Measurements from ENCODE around the gene BNC2.

BNC2 gene

DNA sequence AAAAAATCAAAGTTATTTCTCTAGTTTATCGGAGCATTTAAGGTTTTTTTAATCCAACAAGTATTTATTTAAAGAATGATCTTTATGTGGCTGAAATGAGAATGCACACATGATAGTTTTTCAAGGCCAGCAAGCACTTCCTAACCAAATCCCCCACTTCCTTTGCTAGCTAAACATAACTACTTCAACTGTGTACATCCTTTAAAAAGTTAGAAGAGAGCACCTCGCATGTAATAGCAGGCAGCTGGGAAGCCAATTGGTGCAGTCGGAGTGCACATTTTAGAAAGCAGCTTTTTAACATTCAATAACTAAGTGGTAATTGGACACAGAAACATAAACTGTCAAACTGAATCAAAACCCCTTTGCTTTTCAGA is 245.7 kb downstream of the BNC2 start:
- DNase-seq: no peak

- DNase-seq: no peak
Measured at GRCh38 chr9:16623989-16624743, 246.3 kb downstream of the BNC2 start.

DNA sequence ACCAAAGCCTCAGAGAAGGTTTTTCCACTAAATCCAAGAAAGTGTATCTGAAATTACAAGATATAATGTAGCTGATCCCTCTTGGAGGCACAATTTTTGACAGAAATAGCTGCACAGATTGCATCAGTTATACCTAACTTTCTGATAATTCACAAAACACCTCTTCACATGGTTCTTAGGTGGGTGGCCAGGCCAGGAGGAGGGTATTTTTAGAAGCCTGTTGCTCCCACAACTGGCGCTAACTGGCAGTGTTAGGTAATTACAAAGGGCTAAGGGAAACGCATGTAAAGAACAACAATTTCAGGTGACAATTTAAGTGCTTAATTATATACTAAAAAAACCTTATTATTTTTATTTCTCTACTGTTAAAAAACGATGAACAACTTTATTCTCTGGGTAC is 247.9 kb downstream of the BNC2 start:
- no peak for DNase-seq

DNA sequence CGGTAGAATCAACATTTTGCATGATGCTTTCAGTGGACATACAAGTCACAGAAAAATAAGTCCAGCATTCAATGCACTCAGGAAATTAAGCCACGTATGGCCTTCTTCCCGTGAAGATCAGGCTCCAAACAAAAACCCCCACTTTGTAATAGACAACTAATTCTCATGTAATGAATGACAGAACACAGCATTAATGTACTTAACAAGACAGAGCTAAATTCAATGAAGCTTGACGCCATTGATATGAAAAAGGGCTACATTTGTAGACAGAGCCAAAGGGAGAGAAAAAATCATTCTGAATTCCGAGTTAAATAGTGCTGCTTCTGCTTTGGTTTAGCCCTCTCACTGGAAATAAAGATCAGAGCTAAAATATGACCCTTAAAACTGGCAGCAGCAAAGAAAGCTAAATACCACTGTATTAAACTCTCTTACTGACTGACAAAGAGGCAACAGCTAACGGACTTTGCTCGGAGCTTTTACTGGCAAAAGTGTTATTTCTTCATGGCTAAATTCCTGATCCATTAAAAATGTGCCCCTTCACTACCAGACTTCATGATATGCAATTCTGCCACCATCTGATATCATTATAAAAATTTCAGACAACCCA is 250.5 kb downstream of the BNC2 start:
- no peak for DNase-seq

DNA sequence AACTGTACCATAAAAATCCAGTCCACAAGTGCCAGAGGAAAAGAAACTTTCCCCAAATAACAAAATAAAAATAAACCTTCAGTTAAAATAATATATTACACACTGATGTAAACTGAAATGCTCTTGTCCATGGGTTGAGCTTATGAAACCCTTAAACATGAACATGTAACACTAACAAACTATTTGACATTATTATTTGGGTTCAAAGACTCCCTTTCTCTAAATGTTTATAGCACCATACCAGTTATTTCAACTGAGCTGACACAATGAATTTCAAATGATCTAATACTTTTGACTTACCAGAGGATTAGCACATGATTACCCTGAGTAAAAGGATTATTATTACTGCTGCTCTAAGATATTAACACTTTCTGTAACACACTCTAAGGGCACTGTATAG is 251.1 kb downstream of the BNC2 start:
- no peak for DNase-seq

DNA sequence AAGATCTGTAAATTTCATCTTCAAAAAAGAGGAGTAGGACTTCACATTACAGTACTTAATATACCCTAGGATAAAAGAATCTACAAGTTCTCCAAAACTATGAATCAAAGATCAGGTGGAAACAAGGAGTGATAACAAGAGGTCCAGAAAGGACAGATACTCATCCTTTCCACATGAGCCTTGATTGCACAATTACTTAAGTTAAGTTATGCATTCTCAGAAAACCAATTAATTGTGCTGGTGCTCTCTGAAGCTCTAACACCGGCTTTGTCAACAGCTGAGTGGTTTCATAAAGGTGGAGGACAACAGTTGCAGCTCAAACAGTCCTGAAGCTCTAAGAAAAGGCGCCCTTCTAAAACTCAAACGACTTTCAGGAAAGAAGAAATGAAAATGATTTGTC is 251.9 kb downstream of the BNC2 start:
- no peak for DNase-seq

GRCh38 chr9:16616686-16617085 is 253.8 kb downstream of the BNC2 start:
- DNase-seq: no peak

- DNase-seq: no peak
Measured at GRCh38 chr9:16615451-16615850, 255.0 kb downstream of the BNC2 start.

GRCh38 chr9:16613605-16614004 is 256.9 kb downstream of the BNC2 start:
- no peak for DNase-seq

- DNase-seq: no peak
Measured at GRCh38 chr9:16613051-16613450, 257.4 kb downstream of the BNC2 start.

GRCh38 chr9:16612627-16613026 is 257.8 kb downstream of the BNC2 start:
- no peak for DNase-seq

DNA sequence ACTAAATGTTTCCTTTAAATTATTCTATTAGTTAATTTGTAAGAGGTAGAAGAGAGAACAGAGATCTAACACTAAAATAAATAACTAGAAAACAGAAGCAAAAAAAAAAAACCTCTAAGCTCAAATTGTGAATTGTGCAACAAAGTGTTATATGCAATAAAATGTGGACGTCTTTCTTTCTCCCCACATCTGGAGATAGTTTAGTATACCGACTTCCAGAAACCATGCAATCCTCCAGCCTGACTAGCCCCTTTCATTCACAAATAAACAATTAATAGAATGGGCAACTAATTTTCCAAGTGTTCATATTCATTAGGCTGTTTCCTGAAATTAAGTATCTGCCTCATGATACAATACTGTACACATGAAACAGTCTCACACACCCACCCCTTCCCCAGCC is 258.5 kb downstream of the BNC2 start:
- no peak for DNase-seq

DNA sequence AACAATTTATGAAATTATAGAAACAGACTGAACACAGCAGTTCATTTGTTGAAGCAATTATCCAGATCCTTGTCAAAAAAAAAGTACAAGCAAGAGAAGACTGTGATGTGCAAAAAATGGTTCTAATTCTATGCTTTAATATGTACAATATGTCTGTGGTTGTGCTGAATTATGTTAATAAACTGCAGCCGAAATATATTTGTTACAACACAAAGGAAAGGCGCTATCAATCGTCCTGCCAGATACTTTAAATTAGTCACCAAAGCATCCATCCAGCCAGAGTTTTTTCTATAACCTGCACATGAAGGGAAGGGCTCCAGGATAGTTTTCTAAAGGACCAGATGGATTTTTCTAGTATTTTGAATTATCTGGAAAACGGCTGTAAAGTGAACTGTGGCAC is 259.5 kb downstream of the BNC2 start:
- DNase-seq: no peak

DNA sequence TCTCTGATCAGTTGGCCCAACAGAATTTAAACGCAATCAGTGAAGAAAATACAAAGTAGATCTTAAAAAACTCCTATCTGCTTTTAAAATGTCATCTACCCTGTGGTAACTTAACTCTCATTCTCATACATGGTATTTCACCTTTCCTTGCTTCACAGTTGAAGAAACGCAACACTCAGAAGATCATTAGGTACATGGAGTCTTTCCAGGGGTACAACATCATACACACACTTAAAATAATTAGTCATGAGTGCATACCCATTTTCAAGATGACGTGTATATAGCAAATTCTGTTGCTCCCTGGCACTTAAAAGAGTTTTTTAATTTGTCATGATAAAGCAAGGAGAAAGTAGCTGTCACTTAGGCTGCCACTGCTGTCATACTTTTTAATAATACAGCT is 259.9 kb downstream of the BNC2 start:
- DNase-seq: no peak

GRCh38 chr9:16608906-16609305 is 261.6 kb downstream of the BNC2 start:
- DNase-seq: no peak

- DNase-seq: no peak
Measured at GRCh38 chr9:16602494-16602893, 268.0 kb downstream of the BNC2 start.

- no peak for DNase-seq
Measured at GRCh38 chr9:16601991-16602390, 268.5 kb downstream of the BNC2 start.

DNA sequence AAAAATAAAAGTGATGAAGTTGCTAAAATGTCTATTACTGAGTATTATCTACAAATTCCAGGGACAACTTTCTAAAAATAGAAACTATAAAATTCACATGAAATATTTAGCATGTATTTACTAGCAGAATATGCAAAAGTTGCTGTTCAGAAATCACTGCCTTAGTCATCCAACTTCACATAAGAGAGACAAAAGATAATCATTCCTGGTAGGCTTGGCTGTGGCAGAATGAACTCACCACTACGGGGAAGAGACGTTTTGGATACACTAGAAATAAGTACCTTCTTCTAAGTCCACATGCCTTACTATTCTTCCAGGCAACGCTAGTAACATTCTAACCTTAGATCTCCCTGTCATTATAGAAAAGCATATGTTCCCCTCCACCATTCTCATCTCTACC is 272.2 kb downstream of the BNC2 start:
- no peak for DNase-seq

- DNase-seq: no peak
Measured at GRCh38 chr9:16597136-16597535, 273.3 kb downstream of the BNC2 start.

GRCh38 chr9:16595227-16595626 is 275.2 kb downstream of the BNC2 start:
- no peak for DNase-seq

- no peak for DNase-seq
Measured at GRCh38 chr9:16594787-16595186, 275.7 kb downstream of the BNC2 start.

- no peak for DNase-seq
Measured at GRCh38 chr9:16593746-16594145, 276.7 kb downstream of the BNC2 start.

- no peak for DNase-seq
Measured at GRCh38 chr9:16591092-16591491, 279.4 kb downstream of the BNC2 start.

- no peak for DNase-seq
Measured at GRCh38 chr9:16585591-16585990, 284.9 kb downstream of the BNC2 start.

- DNase-seq: no peak
Measured at GRCh38 chr9:16579872-16580432, 290.5 kb downstream of the BNC2 start.
